ENCODE measurements around the gene ERG. TPM values are rescaled to one million over a fixed set of nuclear protein-coding genes. Genes with fewer than 3 reads are reported as not detected.

The ERG gene
- total and polyA plus RNA-seq, 2 of the 13 experiments (the other 11 are each of a cell fraction or from before 2014, with no cell fraction given), result not detected

DNA sequence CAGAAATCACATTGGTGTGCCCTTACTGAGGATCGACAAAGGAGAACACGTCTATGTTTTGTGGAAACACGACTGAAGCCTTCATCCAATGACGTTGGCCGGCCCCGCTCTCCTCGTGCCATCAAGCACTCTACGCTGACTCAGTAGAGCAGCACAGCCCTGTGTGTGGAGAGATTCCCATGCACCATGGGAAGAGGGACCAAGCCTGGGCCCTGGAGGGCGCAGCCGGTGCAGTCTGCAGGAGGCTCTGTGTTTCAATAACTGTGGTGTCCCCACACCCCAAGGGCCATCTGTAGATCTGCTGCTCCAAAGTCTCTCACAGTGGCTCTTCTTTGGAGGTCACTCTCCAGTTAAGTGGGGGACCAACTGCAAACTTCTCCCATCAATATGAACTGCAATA, 144.0 kb downstream of the ERG start:
- no peak overlapping the region for H2AFZ ChIP-seq (ENCODE audit: low read length)
- TF ChIP-seq GABPB1 (CRISPR knock-in tag; IDR thresholded peaks at IDR 0.05) (no peak), FOXM1 (CRISPR knock-in tag; IDR thresholded peaks at IDR 0.05) (no peak)
- H3K4me1 ChIP-seq (ENCODE audit: insufficient read depth, low read length), result no peaks in the 10 kb centered on the region
- ATAC-seq (no peak), DNase-seq (ENCODE audit: low spot score) (no peak), FAIRE-seq (no peak)
- no peaks in the 10 kb centered on the region for H3K79me2 ChIP-seq (ENCODE audit: insufficient read depth, low read length)
- H3K27me3 ChIP-seq (ENCODE audit: control insufficient read depth in 1 of 2, insufficient read depth in 2 of 2, low read length in 2 of 2), result no peaks in the 10 kb centered on the region
- ChIA-PET CTCF (ENCODE audit: low intra/inter-chr PET ratio, low total read pairs) (interaction anchor here (3.1 kb wide), 1 partner anchor 134 kb away, joined by 42 read pairs; no protein-coding TSS in a partner anchor), POLR2A (no interaction called here)
- no peak overlapping the region for H3K4me3 ChIP-seq (replicated peaks in 1 of 3; ENCODE audit: insufficient read depth in 1 of 3, low read depth in 2 of 3, low read length in 3 of 3)
- H4K20me1 ChIP-seq (ENCODE audit: insufficient read depth, low read length), result no peaks in the 10 kb centered on the region
- no TSS peak for BruUV-seq (replicated peaks)
- no peaks in the 10 kb centered on the region for H3K36me3 ChIP-seq (replicated peaks in 1 of 2; ENCODE audit: control insufficient read depth in 1 of 2, insufficient read depth in 2 of 2, low read length in 2 of 2)
- H3K9me3 ChIP-seq (ENCODE audit: low read length), result no peaks in the 10 kb centered on the region
- no peak overlapping the region for H3K9ac ChIP-seq (ENCODE audit: insufficient read depth, low read depth, low read length)
- H3K4me2 ChIP-seq (ENCODE audit: low read depth, low read length), result no peak overlapping the region
- no peak overlapping the region for H3K27ac ChIP-seq (ENCODE audit: extremely low read length, insufficient read depth, low read length)
- intact Hi-C loops (cut with micrococcal nuclease; ENCODE audit: unreplicated experiment), result no loop called here
- WGBS (ENCODE audit: low lambda C conversion rate), result 25% methylated on average over 8 of the region's 10 CpGs
- in situ Hi-C loops (cut with HindIII; ENCODE audit: extremely low pct_ligation_motif_present, low pct_unique_long_range_greater_than_20kb), result loop anchor here (5.0 to 25.0 kb wide), 3 partner anchors 132 to 642 kb away; no protein-coding TSS in a partner anchor

DNA sequence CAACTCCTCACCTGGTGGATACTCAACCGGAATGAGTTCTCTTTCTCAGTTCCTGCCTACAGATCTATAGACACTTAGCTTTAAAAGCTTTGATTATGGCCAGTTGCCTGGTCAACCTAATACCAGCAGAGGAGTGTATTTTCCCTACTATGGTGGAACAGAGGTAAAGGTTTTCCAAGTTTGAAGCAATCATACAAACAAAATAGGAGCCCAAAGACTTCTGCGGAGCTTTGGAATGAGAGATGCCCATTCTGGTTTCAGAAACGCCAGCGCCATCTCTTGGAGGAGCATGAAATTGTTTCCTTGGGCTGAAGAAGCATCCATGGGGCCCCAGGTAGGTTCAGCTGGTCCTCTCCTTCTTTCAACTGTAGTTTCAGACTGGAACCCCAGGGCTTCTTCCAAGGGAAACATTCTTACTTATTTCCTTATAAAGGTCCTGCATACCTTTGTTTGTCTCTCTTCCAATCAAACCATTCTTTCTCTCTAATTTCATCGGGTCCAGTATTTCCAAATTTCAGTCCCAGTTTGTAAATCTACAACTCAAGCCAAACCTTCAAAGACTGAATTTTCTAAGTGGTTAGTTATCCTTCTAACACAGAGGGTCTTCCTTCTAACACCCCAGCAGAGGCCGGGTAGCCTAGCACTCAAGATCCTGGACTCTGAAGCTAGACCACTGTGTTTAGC, 145.6 kb downstream of the ERG start:
- 0 out of 5 replicates have a peak, but pooled peaks cover 0 to 6% of the 10 kb centered on the region in 2 experiments for H3K27me3 ChIP-seq (ENCODE audit: control insufficient read depth in 1 of 2, insufficient read depth in 2 of 2, low read length in 2 of 2)
- H3K9me3 ChIP-seq (ENCODE audit: low read length), result no peaks in the 10 kb centered on the region
- H3K4me2 ChIP-seq (ENCODE audit: low read depth, low read length), result no peak overlapping the region
- BruUV-seq (replicated peaks), result no TSS peak
- no peak overlapping the region for H3K9ac ChIP-seq (ENCODE audit: insufficient read depth, low read depth, low read length)
- intact Hi-C loops (cut with micrococcal nuclease; ENCODE audit: unreplicated experiment) (loop anchor here (1.0 kb wide), 1 partner anchor 133 kb away; no protein-coding TSS in a partner anchor), in situ Hi-C loops (cut with HindIII; ENCODE audit: extremely low pct_ligation_motif_present, low pct_unique_long_range_greater_than_20kb) (loop anchor here (5.0 to 25.0 kb wide), 3 partner anchors 130 to 640 kb away; no protein-coding TSS in a partner anchor)
- ATAC-seq, result peak; percentile 28; the same call in 2 of the 3 replicates
- H4K20me1 ChIP-seq (ENCODE audit: insufficient read depth, low read length), result no peaks in the 10 kb centered on the region
- H3K4me1 ChIP-seq (ENCODE audit: insufficient read depth, low read length), result no peaks in the 10 kb centered on the region
- no peaks in the 10 kb centered on the region for H3K36me3 ChIP-seq (replicated peaks in 1 of 2; ENCODE audit: control insufficient read depth in 1 of 2, insufficient read depth in 2 of 2, low read length in 2 of 2)
- no peak overlapping the region for H3K4me3 ChIP-seq (replicated peaks in 1 of 3; ENCODE audit: insufficient read depth in 1 of 3, low read depth in 2 of 3, low read length in 3 of 3)
- H3K27ac ChIP-seq (ENCODE audit: extremely low read length, insufficient read depth, low read length), result no peak overlapping the region
- ChIA-PET POLR2A (no interaction called here), CTCF (ENCODE audit: low intra/inter-chr PET ratio, low total read pairs) (interaction anchor here (1.4 to 1.9 kb wide), 2 partner anchors 134 to 193 kb away, joined by 4 to 15 read pairs; no protein-coding TSS in a partner anchor)
- TF ChIP-seq ZNF225 (CRISPR knock-in tag; IDR thresholded peaks at IDR 0.05), result no peak
- peak; percentile 39; the same call in 1 of the 2 replicates for TF ChIP-seq SMC3 (IDR thresholded peaks at IDR 0.05; ENCODE audit: low read length)
- TF ChIP-seq, protein P1, sequence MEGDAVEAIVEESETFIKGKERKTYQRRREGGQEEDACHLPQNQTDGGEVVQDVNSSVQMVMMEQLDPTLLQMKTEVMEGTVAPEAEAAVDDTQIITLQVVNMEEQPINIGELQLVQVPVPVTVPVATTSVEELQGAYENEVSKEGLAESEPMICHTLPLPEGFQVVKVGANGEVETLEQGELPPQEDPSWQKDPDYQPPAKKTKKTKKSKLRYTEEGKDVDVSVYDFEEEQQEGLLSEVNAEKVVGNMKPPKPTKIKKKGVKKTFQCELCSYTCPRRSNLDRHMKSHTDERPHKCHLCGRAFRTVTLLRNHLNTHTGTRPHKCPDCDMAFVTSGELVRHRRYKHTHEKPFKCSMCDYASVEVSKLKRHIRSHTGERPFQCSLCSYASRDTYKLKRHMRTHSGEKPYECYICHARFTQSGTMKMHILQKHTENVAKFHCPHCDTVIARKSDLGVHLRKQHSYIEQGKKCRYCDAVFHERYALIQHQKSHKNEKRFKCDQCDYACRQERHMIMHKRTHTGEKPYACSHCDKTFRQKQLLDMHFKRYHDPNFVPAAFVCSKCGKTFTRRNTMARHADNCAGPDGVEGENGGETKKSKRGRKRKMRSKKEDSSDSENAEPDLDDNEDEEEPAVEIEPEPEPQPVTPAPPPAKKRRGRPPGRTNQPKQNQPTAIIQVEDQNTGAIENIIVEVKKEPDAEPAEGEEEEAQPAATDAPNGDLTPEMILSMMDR (CRISPR knock-in tag; IDR thresholded peaks at IDR 0.05), result peak; percentile 57
- peak; percentile 54 for TF ChIP-seq STAG1 (CRISPR knock-in tag; IDR thresholded peaks at IDR 0.05)
- no peak for TF ChIP-seq ZMYM4 (CRISPR knock-in tag; IDR thresholded peaks at IDR 0.05)
- no peak for FAIRE-seq
- WGBS (ENCODE audit: low lambda C conversion rate), result 36% methylated on average over 6 of the region's 6 CpGs
- H2AFZ ChIP-seq (ENCODE audit: low read length), result no peak overlapping the region
- peak; percentile 3 for DNase-seq (ENCODE audit: low spot score)
- H3K79me2 ChIP-seq (ENCODE audit: insufficient read depth, low read length), result no peaks in the 10 kb centered on the region

Measured in HepG2 (cell line).